HUDEP-2 (cell line): ENCODE measurements around the gene CLEC5A.
"Not testable (repeated sequence)": the region's sequence is repeated elsewhere in the genome, so short reads cannot be mapped to it uniquely, and the experiment has no call there.

Source experiments
- DNase-seq, 76 experiments: peaks; one replicate each; lab custom pipeline; 2025; ENCODE audit not compliant: unreplicated experiment in 76 of 76; lab: John Stamatoyannopoulos, UW

Gene CLEC5A

DNA sequence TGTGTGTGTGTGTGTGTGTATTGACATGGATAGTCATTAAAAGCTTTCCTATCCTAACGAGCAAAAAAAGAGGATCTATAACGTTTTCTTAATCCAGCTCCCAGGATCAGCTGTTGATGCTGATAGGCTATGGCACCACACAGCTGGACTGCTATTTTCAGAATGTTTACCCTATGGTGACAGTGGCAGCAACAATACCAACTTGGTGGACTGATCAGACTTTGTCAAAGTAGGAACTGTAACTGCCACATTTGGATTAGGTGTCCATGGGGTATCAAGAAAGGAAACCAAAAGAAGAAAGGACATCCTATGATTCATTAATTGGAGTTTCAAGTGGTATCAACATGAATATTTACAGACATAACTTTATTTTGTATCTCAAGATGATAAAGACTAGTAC lies 2.7 kb upstream of the CLEC5A start:
- DNase-seq = no peak

DNA sequence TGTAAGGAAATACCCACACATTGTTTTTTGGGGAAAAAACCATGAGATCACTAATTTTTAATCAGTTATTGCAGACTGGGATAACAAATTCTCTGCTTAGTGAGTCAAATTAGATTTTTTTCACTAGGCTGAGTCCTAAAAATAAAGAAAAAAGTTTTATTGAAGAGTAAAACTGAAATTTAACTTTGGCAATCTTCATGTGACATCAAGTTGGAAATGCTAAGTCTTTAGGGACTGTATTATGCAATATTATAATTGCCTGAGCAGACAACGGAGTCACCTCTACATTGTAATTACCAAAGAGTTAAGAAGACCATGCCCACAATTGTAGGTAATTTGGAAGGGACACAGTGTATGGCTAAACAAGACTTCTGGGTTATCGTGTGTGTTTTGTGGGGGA lies 2.2 kb upstream of the CLEC5A start:
- no peak for DNase-seq

DNA sequence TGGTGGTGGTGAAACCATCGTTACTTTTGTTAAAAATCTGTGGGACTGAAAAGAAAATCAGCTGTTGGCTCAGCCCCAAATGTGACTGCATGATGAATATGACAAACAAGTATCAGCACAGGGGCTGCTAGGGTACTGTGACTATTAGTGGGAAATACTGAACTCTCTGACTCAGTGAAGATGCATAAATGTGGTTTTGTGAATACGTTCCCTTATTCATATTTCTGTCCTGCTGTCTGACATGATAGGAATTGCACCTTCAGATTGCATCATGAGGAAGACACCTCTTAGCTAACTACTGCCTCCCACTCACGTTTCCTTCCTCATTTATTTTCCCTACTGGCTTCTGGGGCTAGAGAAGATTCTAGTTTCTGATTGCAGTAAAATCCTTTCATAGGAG lies 1.4 kb downstream of the CLEC5A start:
- no peak for DNase-seq

DNA sequence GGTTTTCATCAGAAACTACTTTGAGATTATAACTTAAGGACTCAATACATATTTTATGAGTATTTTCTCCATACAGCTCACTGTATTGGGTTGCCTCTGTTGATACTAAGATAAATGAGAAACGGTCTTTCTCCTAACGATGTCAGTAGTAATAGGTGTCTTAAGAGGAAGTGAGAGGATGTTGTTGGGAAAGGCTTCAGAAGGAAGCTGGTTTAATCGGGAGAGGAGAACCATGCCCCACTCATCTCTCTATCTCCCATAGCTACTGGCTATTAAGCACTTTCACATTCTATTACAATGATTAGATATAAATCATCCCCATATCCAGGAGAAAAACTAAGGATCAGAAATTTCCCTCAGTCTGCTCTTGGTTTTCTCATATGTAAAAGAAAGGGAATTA lies 2.0 kb downstream of the CLEC5A start:
- DNase-seq = no peak

DNA sequence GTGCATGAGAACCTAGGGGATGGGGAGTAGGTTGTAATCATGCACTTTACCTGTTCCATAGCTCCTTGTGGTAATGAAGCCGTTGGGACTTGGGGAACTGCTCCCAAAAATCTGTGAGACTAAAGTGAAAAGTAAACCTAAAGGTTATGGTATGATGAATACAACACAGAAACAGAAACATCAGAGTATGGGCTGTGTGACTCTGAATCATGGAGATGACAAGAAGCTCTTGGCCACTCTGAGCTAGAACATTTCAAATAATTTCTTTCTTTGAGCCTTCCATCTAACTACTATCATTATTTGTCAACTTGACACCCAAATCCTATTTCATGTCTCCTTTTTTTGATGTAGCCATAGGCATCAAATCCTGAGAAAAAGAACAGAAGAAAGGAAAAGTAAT lies 2.9 kb downstream of the CLEC5A start:
- no peak for DNase-seq

DNA sequence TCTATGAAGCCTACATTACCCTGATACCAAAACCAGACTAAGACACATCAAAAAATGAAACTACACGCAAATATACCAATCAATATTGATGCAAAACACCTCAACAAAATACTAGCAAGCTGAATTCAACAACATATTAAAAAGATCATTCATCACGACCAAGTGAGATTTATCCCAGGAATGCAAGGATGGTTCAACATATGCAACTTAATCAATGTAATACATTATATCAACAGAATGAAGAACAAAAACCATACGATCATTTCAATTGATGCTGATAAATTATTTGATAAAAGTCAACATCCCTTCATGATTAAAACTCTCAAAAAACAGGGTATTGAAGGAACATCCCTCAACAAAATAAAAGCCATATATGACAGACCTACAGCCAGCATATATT lies 5.7 kb downstream of the CLEC5A start:
- no peak for DNase-seq

DNA sequence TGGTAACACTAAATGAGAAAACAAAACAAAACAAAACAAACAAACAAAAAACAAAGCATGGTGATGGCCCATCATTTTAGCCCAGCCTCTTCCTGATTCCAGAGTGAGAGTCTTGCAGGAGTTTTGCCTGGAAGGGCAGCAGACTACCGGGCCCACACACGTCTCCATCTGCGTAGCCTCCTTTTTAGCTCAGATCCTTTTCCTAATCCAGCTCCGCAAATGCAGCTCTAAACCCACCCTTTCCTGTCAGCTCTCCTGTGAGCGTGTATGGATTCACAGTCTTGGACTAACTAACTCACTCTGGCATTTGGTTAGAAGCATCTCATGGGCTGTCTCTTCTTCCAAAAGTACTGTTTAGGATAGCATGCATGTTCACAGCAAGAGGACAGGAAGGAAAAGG lies 16.6 kb downstream of the CLEC5A start:
- no peak for DNase-seq

DNA sequence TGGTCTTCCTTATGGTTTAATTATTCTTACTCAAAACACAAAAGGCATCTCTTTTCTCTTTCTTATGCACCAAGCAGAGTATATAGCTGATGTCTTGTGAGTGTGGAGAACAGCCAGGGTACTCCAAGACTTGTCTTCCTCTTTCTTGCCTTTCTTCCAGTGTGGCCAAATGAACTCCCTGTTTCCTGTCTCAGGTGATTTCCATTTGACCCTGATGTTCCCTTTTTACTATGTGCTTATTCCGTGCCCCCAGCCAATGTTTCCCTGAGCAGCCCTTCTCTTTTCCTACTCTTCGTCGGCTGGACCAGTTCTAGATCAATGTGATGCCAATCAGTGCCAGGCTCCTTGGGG lies 18.0 kb downstream of the CLEC5A start:
- no peak for DNase-seq

DNA sequence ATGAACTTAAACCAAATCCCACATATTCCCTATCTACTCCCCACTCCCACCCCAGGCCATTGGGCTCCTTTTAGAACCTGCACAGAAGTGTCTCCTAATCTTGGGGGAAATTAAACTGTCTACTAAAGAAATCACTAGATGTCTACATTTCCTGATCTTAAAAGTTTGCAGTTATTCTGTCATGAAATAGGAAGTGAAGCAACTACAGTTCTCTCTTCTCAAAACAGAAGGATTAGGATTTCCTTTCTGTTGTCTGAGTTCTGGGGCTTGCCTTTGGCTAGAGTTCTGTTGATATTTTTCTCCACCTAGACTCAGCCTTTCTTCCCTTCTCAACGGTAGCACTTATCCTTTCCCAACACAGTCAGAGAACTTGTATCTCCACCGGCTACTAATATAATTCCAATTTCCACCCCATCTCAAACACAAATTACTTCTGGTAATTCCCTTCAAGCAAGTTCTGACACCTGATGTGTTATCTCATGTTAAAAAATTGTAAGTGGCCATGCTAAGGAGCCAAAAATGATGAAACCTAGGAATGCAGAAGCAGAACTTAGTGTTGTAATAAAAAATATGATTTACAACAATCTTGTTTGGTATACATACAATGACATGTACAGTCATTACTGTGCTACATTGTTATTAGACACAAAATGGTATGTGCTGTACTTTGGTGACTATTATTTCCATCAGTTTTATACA lies 18.5 kb downstream of the CLEC5A start:
- no peak for DNase-seq

DNA sequence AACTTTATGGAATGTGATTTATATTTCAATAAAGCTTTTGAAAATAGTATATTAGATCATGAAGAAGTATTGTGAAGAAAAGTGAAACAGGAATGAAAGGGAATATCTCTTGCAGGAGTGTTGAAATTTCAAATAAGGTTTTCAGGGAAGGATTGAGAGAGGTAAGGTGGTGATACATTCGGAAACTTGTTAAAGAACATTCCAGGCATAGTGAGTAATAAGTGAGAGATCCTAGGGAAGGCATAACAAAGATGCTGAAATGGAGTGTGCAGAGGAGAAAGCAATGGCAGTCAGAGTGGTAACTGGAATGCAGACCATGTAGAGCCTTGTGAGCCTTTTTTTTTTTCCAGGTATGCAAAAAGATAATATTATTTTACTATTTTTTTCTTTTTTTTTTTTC lies 26.5 kb downstream of the CLEC5A start:
- DNase-seq = no peak

DNA sequence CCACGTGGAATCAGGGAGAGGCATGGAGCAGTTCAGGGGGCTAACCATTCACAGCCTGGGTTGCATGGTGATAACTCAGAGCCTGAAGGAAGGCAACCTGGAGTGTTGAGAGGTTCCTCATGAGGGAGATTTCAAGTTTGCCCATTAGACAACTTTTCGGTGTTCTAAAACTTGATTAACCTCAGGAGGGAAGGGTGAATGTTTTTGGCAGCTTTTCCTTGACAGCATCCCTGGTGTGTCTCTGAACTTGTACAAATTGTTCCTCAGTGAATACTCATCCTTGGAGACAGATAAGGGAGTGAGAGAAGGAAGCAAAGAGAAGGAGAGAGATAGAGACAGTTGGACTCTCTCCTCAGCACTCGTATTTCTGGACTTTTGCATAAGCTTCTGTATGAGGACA lies 30.7 kb downstream of the CLEC5A start, which contains the start of gene OR9A4:
TSS of gene OR9A4 (plus strand) at position 301 of the 400 bp plus-strand sequence. CDS start 2,477 bp downstream, outside the sequence.
- no peak for DNase-seq

DNA sequence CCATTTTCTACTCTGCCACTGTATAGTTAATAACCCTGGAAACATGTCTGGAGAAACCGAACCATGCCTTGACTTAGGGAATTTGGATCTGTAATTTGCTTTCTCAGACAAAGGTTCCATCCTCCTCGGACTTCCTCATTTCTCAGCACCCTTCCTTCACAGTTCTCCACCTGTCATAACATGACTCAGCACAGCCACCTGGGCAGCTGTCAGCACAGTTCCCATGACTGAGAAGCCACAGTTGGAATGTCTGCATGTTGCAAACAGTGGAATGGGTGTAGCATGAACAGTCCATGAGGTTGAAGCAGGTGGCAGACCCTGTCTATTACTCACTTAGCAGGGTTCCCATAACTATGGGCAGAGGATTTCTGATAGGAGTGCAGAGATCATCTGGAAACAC lies 31.2 kb downstream of the CLEC5A start:
- no peak for DNase-seq

DNA sequence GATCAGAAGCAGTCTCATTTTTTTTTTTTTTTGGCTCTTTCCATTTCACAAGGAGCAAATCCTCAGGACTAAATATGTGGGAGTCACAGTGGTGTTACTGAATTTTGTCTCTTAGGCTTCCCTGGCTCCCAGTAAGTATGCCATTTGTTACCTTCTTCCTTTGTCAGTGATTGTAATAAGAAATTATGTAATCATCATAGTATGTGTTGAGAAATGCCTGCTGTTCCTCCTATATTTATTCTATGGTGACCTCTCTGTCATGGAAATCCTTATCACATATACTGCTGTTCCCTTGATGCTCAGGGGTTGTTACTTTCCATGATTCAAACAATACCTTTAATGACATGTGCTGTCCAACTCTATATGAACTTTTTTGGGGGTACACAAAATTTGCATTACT lies 35.4 kb downstream of the CLEC5A start:
- no peak for DNase-seq

DNA sequence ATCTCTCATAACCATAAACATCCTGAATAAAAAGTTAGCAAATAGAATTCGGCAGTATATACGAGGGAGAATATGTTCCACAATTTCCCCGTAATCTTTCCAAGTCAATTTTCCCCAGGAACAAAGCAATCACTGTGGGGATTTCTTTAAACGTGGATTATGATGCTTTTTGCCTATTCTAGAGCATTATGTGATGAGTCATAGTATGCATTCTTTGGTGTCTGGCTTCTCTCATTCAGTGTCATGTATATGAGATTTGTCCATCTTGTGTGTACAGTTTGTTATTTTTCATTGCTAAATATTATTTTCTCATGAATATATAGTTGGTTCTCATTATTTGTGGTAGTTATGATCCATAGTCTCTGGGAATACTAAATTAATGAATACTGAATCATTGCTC lies 40.5 kb downstream of the CLEC5A start:
- no peak for DNase-seq

DNA sequence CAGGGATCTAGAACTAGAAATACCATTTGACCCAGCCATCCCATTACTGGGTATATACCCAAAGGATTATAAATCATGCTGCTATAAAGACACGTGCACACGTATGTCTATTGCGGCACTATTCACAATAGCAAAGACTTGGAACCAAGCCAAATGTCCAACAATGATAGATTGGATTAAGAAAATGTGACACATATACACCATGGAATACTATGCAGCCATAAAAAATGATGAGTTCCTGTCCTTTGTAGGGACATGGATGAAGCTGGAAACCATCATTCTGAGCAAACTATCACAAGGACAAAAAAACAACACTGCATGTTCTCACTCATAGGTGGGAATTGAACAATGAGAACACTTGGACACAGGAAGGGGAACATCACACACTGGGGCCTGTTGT lies 47.4 kb downstream of the CLEC5A start:
- not testable (repeated sequence) for DNase-seq

DNA sequence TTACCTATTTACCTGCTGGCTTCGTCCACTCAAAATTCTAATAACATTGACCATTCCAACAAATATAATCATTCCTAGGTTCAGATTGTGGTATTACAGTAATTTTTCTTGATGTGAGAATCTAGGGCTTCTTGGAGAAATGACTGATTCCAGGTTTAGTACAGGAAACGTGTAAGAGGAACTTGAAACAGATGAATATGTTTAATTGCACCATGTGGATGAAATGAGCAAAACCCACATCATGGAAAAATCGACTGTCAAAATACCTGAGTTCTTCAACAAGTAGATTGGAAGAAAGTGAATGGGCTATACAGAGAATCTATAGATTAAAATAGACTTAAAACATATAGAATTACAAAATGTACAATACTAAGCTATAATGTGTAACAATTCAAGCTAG lies 55.4 kb downstream of the CLEC5A start:
- no peak for DNase-seq

DNA sequence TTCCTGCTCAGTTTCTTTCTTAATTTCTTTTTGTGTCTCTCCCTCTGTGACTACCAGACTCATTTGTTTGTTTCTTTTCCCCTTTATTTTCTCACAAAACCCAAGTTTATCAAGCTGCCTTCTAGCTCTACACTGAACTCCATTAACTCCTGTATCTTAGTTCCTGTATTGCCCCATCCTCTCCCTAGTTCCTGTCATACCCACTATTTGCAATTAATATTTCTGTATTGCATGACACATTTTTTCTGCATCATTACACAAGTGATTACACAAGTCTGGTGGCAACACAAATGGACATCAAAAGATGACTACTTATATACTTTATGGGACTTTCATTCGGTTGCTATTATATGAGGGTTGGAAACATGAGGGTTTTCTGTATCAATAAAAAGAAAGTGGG lies 57.5 kb downstream of the CLEC5A start:
- no peak for DNase-seq

DNA sequence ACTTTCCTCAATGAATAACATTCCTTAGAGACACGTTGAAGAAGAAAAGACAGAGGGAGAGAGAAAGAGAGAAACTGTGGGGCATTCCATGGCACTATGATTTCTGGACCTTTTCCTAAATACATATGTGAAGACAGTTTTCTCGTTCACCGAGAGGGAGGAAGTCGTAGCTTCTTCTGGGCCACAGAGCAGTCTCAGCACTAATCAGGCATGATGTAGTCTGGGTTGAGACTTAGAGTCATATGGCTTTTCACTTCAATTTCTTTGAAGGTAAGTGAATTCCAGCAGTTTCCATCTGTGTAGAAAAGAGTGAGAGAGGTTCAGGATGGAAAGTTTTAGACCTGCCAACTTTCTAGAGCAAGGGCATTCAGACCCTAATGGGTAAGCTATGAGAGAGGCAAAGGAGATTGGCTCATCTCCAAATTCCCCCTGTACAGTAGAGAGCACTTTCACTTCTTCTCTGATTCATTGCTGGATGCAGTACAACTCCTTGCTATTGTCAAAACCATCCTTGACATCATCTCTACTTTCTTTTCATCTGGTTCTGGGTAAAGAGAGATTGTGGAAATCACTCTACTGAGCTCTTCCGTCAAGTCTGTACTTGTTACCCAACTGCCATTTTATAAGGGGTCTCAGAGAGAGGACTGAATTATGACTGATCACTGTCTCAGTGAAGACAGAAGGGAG lies 62.1 kb downstream of the CLEC5A start:
- no peak for DNase-seq

DNA sequence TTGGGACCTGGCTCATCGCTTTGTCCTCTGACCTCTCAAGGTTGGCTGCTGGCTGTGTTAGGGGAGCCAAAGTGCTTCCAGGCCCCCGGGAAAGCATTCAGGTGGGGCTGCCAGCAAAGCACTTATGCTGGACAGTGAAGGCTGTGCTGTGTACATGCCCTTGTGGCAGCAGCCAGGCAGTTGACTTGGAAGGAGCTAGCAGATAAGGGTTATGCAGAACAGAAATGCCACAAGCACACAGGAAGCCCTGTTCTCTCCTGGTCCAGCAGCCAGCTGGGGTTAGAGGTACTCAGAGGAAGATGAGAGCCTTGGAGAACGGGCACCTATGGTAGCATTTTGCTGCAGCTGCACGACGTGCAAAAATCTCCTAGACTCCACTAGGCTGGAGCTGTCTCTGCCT lies 65.8 kb downstream of the CLEC5A start:
- no peak for DNase-seq

DNA sequence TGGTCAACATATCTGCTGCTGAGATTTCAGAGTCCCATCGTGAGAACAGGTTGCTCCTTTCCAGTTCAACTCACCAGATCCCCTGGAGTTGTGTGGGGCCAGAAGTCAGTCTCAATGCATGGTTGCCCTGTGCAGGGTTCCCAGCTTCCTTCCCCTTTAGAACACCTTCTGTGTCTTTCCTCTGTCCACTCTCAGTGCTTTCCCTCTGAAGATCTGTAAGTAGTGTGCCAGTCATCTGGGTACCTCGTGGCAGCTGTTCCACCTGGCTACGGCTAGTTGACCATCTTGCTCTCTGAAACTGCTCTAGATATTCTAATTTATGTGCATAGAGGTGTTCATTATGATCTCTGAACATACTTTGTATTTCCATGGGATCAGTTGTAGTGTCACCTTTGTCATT lies 69.4 kb downstream of the CLEC5A start:
- DNase-seq = no peak
